Stimulated activated CD4-positive, alpha-beta T cell treated with anti-CD3 and anti-CD28 coated beads, Interleukin-1b, Interleukin-23, amount 100 ng/mL, for 1 hour (primary cell): ENCODE results near the gene CTNS.

Experiments used
- DNase-seq, 2 donors: peaks; one replicate each; pipeline ENCODE4 v3.0.0-alpha.2; 2020; ENCODE audit warnings: low read depth in 2 of 2

Gene CTNS

GRCh38 chr17:3636154-3636907 lies at the start of gene CTNS, which contains the start of gene SHPK:
TSS of gene CTNS (plus strand) at chr17:3636760. CDS start at chr17:3640207, 3,447 bp downstream.
TSS of gene SHPK (minus strand) at chr17:3636250. CDS start at chr17:3636219, 31 bp downstream.
- DNase-seq = peak; percentile 86

DNA sequence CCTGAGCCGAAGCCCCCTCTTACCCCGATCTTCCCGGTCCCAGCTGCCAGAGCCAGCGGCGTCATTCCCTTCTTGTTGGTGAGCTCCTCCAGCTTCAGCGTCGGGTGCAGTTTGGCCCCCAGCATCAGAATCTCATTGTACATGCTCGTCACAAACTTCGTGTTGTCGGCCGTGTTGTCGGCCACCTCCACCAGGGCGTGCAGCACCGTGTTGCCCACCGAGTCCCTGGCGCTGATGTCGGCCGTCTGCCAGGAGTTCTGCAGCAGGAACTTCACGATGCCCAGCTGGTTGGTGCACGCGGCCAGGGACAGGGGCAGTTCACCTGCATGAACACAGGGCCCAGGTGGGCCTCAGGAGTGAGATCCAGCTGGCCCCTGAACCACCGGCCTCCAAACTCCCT lies 46.8 kb upstream of the CTNS start:
- no peak for DNase-seq

DNA sequence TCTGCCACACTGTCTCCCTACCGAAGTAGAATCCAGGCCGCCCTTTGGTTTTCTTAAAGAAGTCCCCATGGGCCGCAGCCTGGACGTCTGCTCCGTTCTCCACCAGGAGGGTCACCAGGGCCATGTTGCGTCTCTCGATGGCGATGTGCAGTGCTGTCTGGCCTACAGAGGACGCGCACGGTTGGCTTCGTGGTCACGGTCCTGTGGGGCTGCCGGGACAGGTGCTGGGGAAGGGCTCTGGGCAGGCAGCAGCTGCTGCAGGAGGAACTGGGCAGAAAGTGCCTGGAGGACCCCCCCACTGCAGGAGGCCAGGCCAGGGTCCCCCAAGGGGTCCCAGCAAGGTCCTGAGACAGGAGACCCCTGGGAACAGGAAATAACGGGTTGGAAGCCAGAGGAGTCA lies 46.3 kb upstream of the CTNS start:
- DNase-seq = no peak

DNA sequence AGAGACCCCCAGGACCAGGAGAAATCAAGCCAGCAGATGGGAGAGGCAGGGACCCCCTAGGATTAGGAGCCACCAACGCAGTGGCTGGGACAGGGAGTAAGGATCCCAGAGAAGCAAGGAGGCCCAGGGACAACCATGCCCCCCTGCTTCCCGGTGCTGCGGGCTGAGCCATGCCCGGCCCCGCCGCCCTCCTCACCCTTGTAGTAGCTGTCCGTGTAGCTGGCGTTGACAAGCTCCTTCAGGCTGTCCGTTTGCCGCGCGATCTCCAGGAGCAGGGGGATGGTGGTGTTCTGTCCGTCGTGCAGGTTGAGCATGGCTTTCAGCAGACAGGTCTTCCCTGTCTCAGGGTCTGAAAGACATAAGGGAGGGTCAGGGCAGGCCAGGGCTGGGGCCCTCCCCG lies 45.8 kb upstream of the CTNS start:
- DNase-seq = no peak

- DNase-seq = no peak
Measured at GRCh38 chr17:3592216-3592860, 44.2 kb upstream of the CTNS start.

- no peak for DNase-seq
Measured at GRCh38 chr17:3593384-3593783, 43.2 kb upstream of the CTNS start.

DNA sequence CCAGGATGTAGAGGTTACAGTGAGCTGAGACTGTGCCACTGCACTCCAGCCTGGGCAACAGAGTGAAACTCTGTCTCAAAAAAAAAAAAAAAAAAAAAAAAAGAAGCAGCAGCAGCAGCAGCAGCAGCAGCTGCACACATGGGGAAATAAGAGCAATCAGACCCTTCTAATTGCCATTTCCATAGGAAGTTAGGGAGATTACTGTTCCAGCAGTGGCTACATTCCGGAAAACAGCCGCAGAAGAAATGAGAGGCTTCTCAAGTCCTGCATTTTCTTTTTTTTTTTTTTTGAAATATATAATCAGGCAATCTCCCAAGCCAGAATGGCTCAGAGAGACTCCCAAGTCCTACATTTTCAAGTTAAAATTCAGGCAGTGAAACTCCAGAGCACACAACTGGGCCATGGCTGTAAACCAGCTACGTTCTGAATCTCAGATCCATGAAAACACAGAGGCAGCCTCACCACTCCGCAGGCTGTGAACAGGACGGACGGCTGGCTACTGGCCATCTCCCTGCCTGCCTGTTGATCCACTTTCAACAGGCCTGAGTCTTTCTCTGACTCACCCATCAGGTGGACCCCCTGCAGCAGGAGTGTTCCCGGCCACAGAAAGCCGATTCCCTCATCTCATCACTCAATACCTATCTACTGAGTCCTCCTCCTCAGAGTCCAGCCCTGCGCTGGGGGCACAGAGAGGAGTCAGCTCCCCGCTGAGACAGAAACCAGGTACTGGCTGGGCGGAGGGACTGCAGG lies 42.3 kb upstream of the CTNS start:
- DNase-seq = no peak

- no peak for DNase-seq
Measured at GRCh38 chr17:3594976-3595375, 41.6 kb upstream of the CTNS start.

DNA sequence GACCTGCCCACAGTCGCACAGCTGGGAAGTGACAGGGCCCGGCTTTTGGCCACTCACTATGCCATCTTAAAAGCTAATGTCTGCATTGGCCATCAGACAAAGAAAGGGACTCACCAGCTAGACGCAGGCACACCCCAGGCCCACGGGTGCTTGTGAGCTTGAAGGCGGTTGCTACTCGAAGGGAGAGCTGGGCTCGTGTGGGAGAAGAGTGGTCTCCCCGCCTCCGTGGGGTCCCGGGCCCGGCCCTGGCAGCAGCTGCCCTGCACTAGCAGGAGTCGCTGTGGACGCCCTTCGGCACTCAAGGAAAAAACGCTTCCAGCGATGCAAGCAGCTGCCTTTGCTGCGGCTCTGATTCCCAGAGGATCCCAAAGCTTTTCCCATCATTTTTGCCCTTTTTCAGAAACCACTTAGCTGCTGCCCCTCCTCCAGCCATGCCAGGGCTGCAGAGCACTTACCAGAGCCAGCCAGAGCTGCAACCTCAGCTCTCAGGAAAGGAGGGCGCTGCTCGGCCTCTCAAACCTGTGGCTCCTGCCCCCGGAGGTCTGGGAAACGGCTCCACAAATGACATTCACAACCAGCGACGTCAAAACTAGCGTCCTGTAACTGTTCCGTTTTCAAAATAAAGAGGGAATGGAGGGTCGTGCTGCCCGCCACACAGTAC lies 39.6 kb upstream of the CTNS start:
- no peak for DNase-seq

- no peak for DNase-seq
Measured at GRCh38 chr17:3598078-3598477, 38.5 kb upstream of the CTNS start.

DNA sequence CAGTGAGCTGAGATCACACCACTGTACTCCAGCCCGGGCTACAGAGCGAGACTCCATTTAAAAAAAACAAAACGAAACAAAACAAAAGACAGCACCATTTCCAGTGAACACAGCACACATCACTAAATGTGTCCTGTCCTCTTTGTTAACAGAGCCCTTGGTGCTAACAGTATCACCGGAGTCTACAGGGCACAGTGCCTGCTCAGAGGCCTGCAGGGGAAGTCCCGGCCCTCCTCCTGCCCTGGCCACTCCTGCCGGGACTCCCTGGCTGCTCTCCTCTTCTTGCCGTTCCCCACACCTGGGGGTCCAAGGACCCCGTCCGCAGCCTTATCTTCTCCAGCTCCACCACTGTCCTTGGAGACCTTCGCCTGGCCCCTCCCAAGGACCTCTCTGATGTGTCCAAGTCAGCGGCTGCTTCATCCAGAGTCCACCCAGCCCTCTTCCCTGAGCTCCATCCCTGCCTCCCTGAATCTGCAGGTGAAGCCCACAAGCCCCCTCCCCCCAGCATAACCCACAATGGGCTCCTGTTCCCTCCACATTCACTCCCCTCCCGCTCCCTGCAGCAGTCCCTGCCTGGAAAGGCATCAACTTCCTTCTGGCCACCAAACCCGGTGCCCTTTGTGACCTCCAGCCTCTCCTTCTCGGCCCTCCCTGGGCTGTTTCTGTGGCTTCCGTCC lies 35.9 kb upstream of the CTNS start:
- no peak for DNase-seq

- DNase-seq = no peak
Measured at GRCh38 chr17:3602499-3602898, 34.1 kb upstream of the CTNS start.

GRCh38 chr17:3603119-3603869 lies 33.3 kb upstream of the CTNS start:
- DNase-seq = no peak

GRCh38 chr17:3603870-3604259 lies 32.7 kb upstream of the CTNS start:
- DNase-seq = no peak

GRCh38 chr17:3609689-3610088 lies 26.9 kb upstream of the CTNS start:
- no peak for DNase-seq

DNA sequence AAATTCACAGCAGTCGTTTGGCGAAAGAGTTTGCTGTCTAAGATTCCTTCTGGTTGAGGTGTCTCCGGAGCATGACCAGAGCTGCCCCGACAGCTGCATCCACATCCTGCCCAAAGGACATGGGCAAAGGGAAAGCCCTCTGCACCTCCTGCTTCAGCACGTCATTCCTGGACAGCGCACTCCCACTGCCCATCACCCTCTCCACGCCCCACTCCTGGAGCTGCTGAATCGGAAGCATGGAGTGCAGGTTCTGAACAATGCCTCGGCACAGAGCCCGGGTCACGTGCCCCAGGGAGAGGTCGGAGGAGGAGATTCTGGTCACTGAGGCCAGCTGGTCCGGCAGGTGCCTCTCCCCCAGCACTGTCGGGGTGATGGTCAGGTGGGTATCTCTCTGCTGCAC lies 26.0 kb upstream of the CTNS start:
- DNase-seq = no peak

DNA sequence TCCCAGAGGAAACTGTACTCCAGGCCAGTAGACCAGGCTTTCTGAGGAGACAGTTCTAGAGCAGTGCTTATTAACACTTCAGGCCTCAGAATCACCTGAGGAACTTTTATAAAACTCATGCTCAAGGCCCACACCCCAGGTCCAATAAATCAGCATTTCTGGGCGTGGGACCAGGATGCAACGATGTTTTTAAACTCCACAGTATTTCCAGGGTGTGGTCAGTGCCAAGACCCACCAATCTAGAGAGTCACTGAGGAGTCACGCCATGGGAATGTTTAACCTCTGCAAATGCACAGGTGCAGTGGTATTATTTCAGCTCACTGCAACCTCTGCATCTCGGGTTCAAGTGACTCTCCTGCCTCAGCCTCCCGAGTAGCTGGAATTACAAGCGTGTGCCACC lies 23.4 kb upstream of the CTNS start:
- no peak for DNase-seq

DNA sequence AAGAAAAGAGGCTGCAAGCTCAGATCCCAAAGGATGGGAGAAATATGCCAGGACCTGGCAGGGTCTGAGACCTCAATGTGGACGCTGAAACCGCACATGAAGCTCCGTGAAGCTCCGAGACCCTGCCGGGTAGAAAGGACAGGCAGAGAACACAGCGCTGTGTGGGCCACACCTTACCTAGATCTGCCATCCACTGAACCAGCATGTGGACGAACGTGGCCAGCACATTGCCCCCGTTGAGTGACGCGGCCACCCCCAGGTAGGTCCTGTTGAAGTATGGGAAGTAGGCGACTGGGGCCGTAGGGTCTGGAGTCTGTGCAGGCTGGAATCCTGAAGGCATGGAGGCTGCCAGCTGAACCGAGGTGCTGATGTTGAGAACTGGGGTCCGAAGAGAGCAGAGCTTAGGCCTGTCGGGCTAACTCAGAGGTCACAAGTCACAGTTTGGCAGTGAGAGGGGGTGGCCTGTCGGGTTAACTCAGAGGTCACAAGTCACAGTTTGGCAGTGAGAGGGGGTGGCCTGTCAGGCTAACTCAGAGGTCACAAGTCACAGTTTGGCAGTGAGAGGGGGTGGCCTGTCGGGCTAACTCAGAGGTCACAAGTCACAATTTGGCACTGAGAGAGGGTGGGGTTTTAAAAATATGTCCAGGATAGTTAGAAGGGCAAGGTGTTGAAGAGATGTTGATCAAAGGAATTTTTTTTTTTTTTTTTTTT lies 21.2 kb upstream of the CTNS start:
- no peak for DNase-seq

- DNase-seq = no peak
Measured at GRCh38 chr17:3621146-3621720, 15.3 kb upstream of the CTNS start.
